HG03025 (cell line): Measurements from ENCODE around the gene CYTH2.

Experiments
- ATAC-seq: cut with Tn5 transposase; IDR thresholded peaks from one replicate; pipeline ENCODE4 v1.9.1; 2021; ENCODE audit warnings: mild to moderate bottlenecking, moderate library complexity; ENCODE audit not compliant: unreplicated experiment, low FRiP score

The CYTH2 gene

GRCh38 chr19:48469289-48469881 is at the start of gene CYTH2:
Gene CYTH2, plus strand, starts transcription at chr19:48469369. Its CDS starts 139 bp downstream, at chr19:48469508.
- peak; percentile 25 for ATAC-seq

GRCh38 chr19:48421548-48421947 is 47.6 kb upstream of the CYTH2 start:
- ATAC-seq: no peak

- no peak for ATAC-seq
Measured at GRCh38 chr19:48424694-48425219, 44.4 kb upstream of the CYTH2 start.

GRCh38 chr19:48428670-48429069 is 40.5 kb upstream of the CYTH2 start:
- ATAC-seq: no peak

GRCh38 chr19:48433337-48433736 is 35.8 kb upstream of the CYTH2 start:
- ATAC-seq: no peak

- no peak for ATAC-seq
Measured at GRCh38 chr19:48436586-48436985, 32.6 kb upstream of the CYTH2 start.

GRCh38 chr19:48441360-48442050 is 27.7 kb upstream of the CYTH2 start:
- ATAC-seq: no peak

GRCh38 chr19:48442116-48443035 is 26.8 kb upstream of the CYTH2 start:
- ATAC-seq: no peak

- no peak for ATAC-seq
Measured at GRCh38 chr19:48443256-48443655, 25.9 kb upstream of the CYTH2 start.

GRCh38 chr19:48443731-48444128 is 25.4 kb upstream of the CYTH2 start:
- ATAC-seq: no peak

GRCh38 chr19:48444129-48444935 is 24.8 kb upstream of the CYTH2 start:
- ATAC-seq: no peak

GRCh38 chr19:48444936-48445200 is 24.3 kb upstream of the CYTH2 start:
- ATAC-seq: no peak

GRCh38 chr19:48445256-48445605 is 23.9 kb upstream of the CYTH2 start:
- ATAC-seq: no peak

GRCh38 chr19:48445606-48446481 is 23.3 kb upstream of the CYTH2 start, which contains the start of gene GRWD1:
Gene GRWD1, plus strand, starts transcription at chr19:48445983. Its CDS starts 23 bp downstream, at chr19:48446006.
- peak; percentile 68 for ATAC-seq

GRCh38 chr19:48446579-48446978 is 22.6 kb upstream of the CYTH2 start:
- ATAC-seq: no peak

- ATAC-seq: no peak
Measured at GRCh38 chr19:48448563-48448962, 20.6 kb upstream of the CYTH2 start.

- ATAC-seq: no peak
Measured at GRCh38 chr19:48450441-48450840, 18.7 kb upstream of the CYTH2 start.

GRCh38 chr19:48450863-48451262 is 18.3 kb upstream of the CYTH2 start:
- no peak for ATAC-seq

- no peak for ATAC-seq
Measured at GRCh38 chr19:48451624-48452023, 17.5 kb upstream of the CYTH2 start.
